GM21723 (cell line): ENCODE data around the gene TJP2.
A peak's percentile ranks its signal among the peaks of the same experiment; 100 is the strongest.

Experiments
- ATAC-seq: cut with Tn5 transposase; IDR thresholded peaks from one replicate; pipeline ENCODE4 v1.9.1; 2021; ENCODE audit warnings: mild to moderate bottlenecking, moderate library complexity; ENCODE audit not compliant: unreplicated experiment

The TJP2 gene

GRCh38 chr9:69190086-69190862 is 16.2 kb downstream of the TJP2 start:
- ATAC-seq: peak; percentile 60

GRCh38 chr9:69190863-69191181 is 16.7 kb downstream of the TJP2 start:
- ATAC-seq: no peak

GRCh38 chr9:69191231-69191630 is 17.2 kb downstream of the TJP2 start:
- no peak for ATAC-seq

DNA sequence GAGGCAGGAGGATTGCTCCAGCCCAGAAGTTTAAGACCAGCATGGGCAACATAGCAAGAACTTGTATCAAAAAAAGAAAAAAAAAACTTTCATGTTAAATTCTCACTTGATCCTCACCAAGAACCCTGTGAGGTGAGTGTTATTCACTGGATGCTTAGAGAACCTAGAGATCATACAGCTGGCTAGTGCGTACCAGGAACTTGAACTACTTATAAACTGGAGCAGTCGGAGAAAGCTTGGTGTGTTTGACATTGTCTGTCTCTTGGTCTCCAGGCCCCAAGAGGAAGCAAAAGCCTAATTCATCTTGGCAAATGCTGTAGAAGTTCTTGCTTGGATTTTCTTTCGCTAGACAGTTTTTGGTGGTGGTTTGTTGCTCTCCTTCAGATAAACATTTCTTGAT is 18.1 kb downstream of the TJP2 start:
- ATAC-seq: no peak

DNA sequence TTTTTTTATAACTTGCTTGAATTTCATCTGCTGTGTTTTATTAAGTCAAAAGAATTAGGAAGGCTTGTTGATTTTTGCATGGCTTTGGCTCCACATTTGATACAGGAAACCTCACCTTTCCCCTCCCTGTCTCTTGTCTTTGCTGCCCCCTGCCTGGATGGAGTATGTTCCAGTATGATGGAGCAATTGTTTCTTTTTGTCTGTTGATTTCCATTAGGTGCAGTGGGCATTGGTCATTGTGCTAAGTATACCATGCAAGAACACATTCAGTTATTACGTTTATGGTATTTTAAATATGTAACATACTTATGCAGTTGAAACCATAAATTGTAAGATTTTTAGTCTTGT is 19.6 kb downstream of the TJP2 start:
- no peak for ATAC-seq

DNA sequence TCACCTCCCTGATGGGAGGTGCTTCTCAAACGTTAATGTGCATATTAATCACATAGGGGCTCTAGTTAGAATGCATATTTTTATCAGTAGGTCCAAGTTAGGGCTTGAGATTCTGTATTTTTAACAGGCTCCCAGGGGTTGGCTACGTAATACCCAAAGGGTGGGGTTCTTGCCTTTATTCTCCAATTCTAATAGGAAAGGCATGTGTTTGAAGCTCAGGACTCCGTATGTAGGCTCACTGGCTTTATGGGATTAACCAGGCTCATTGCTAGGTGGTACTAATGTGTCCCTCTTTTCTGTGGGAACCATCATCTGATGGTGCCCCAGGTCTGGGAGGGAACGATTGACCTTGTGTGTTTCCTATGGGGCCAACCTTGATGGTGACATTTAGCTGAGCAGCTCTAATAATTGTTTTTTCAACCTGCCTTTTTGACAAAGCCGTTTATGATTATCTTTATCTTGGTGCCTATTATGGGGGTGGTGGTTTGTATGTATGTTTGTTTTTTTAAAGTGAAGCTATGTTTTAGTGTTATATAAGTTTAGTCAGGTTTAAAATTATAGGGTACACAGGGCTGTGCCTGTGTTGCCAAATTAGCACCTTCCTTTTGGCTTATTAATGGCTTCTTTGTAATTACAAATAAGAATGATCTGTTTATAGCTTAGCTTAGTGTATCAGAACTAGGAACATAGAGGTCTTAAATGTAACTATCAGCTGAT is 20.8 kb downstream of the TJP2 start:
- no peak for ATAC-seq

DNA sequence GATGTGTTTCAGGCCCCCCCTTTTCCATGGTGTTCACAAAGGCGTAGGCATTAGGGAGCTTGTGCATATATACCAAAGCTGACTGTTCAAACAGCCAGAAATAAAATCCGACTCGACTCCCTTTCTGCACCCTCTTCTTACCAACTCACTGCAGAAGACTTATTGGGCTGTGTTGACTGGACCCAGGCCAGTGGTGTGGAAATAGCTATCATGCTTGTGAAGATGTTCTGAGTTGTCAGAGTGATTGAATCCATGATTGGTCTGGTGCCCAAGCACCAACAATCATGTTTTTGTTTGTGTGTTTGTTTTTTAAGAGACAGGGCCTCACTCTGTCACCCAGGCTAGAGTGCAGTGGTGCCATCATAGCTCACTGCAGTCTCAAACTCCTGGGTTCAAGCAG is 21.6 kb downstream of the TJP2 start:
- no peak for ATAC-seq

DNA sequence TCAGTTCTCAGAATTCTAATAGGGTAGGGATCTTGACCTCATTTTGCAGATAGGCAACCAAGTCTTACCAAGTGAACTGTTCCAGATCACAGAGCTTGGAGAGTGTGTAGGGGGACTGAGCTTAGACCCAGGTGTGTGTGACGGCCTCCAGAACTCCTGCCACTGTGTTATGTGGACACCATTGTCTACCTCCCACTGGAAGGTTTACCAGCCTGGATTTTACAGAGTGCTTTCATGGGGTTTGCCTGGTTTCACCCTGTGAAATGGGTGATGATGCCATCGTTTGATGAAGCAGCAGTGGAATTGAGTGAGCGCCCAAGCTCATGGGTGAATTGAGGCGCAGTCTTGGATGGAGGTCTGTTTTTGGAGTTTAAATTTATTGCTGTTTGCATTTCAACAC is 23.6 kb downstream of the TJP2 start:
- ATAC-seq: no peak

DNA sequence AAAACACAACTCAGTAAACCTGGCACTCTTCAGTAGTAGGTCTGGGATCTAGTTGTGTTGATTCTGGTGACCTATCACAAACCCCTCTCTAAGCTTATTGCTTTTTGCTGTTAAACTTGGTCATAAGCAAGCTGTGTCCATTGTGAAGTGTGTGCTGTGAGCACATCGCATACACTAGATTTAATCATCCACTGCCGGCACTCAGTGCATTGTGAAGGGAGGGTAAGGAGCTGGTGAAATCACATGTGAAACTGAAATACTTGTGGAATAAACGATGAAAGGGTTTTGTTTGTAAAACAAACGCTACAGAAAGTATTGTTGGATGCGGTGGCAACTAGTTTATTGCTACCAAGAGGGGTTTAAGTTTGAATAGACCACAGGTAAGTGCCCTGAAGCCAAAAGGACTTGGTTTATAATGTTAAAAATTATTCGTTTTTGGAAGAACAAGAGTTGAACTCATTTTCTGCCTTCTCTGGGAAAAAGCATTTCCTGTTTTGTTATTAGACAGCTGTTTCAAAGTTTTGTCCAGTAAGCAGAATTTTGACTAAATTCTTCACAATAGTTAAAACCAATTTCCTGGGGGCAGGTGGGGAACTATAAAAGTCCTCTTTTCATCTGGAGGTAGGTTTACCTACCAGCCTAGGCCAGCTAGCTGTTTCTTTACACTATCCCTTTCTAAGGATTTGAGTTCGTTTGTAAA is 24.6 kb downstream of the TJP2 start:
- no peak for ATAC-seq

- ATAC-seq: no peak
These were observed 25.8 kb downstream of the TJP2 start for GRCh38 chr9:69199769-69200470.

GRCh38 chr9:69202556-69202955 is 28.5 kb downstream of the TJP2 start:
- ATAC-seq: no peak

- ATAC-seq: no peak
These were observed 30.2 kb downstream of the TJP2 start for GRCh38 chr9:69204326-69204725.

DNA sequence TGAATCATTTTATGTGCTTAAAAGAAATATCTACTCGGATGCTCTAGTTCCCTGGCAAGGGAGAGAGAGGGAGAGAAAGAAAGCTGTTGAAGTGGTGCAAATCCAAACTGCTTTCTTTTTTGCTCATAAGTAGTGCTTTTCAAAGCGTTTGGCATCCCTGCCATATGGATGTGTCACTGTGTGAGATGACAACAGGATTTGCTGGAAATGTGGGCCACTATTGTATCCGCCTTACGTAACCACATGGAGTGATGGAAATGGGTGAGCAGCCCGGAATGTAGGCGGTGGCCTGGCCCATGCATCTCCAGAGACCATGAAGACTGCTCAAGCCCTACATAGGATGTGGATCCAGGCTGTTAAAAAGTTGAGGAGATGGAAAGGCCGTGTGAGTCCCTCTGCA is 30.8 kb downstream of the TJP2 start:
- no peak for ATAC-seq

- no peak for ATAC-seq
These were observed 32.0 kb downstream of the TJP2 start for GRCh38 chr9:69206047-69206446.

GRCh38 chr9:69207503-69207902 is 33.4 kb downstream of the TJP2 start:
- no peak for ATAC-seq

GRCh38 chr9:69211424-69212036 is 37.5 kb downstream of the TJP2 start:
- no peak for ATAC-seq

- no peak for ATAC-seq
These were observed 39.6 kb downstream of the TJP2 start for GRCh38 chr9:69213647-69214046.

DNA sequence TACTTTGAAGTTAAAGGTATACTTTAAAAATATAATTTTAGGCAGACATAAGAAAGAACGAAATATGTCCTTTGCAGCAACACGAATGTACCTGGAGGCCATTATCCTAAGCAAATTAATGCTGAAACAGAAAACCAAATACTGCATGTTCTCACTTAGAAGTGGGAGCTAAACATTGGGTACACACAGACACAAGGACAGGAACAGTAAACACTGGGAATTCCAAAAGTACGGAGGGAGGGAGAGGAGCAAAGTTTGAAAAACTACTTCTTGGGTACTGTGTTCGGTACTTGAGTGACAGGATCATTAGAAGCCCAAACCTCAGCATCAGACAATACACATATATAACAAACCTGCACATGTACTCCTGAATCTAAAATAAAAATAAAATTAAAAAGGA is 40.9 kb downstream of the TJP2 start:
- no peak for ATAC-seq

- no peak for ATAC-seq
These were observed 41.9 kb downstream of the TJP2 start for GRCh38 chr9:69215774-69216485.

- ATAC-seq: no peak
These were observed 44.1 kb downstream of the TJP2 start for GRCh38 chr9:69218166-69218565.

GRCh38 chr9:69221036-69221435 is 47.0 kb downstream of the TJP2 start:
- no peak for ATAC-seq
